Measurements from ENCODE around the gene RAD51B. TPM values are rescaled to one million over a fixed set of nuclear protein-coding genes. Genes with fewer than 3 reads are reported as not detected.

Gene RAD51B
- total RNA-seq, 4 donors from 2014 or later: 19.6 to 39.7 (median 25.4) TPM

GRCh38 chr14:68234101-68234905, 414.7 kb downstream of the RAD51B start:
- H3K4me3 ChIP-seq: no peak overlapping the region
- no peak for TF ChIP-seq CTCF (IDR thresholded peaks at IDR 0.05)
- TF ChIP-seq POLR2A (IDR thresholded peaks at IDR 0.05): no peak
- no peak for TF ChIP-seq POLR2AphosphoS5 (IDR thresholded peaks at IDR 0.05)
- no peak for TF ChIP-seq EP300 (IDR thresholded peaks at IDR 0.05)
- H3K4me1 ChIP-seq: peaks cover 55% of the 10 kb centered on the region
- peak overlapping the region; percentile 4 for H3K27ac ChIP-seq
- no peaks in the 10 kb centered on the region for H3K36me3 ChIP-seq
- DNase-seq (ENCODE audit: low spot score in 2 of 2): no peak
- H3K27me3 ChIP-seq: no peaks in the 10 kb centered on the region
- 72% methylated on average over 3 of the region's 3 CpGs for WGBS
- H3K9me3 ChIP-seq: no peaks in the 10 kb centered on the region

GRCh38 chr14:68235011-68235410, 415.4 kb downstream of the RAD51B start:
- no peaks in the 10 kb centered on the region for H3K9me3 ChIP-seq
- DNase-seq (ENCODE audit: low spot score in 2 of 2): no peak
- peaks cover 55% of the 10 kb centered on the region for H3K4me1 ChIP-seq
- TF ChIP-seq POLR2A (IDR thresholded peaks at IDR 0.05): no peak
- TF ChIP-seq CTCF (IDR thresholded peaks at IDR 0.05): no peak
- TF ChIP-seq EP300 (IDR thresholded peaks at IDR 0.05): no peak
- no peak for TF ChIP-seq POLR2AphosphoS5 (IDR thresholded peaks at IDR 0.05)
- WGBS: 83% methylated on average over 3 of the region's 3 CpGs
- no peak overlapping the region for H3K4me3 ChIP-seq
- H3K27ac ChIP-seq: no peak overlapping the region
- no peaks in the 10 kb centered on the region for H3K27me3 ChIP-seq
- no peaks in the 10 kb centered on the region for H3K36me3 ChIP-seq

GRCh38 chr14:68236582-68237458, 417.2 kb downstream of the RAD51B start:
- 33% methylated on average over 1 of the region's 1 CpG for WGBS

GRCh38 chr14:68238551-68238950, 419.0 kb downstream of the RAD51B start:
- Histone ChIP-seq H3K27me3 (no peaks in the 10 kb centered on the region), H3K4me3 (no peak overlapping the region), H3K27ac (no peak overlapping the region), H3K4me1 (peaks cover 42% of the 10 kb centered on the region), H3K9me3 (no peaks in the 10 kb centered on the region), H3K36me3 (no peaks in the 10 kb centered on the region)
- WGBS: 100% methylated on average over 1 of the region's 1 CpG
- DNase-seq (ENCODE audit: low spot score in 2 of 2): no peak
- no peak for TF ChIP-seq CTCF (IDR thresholded peaks at IDR 0.05)
- no peak for TF ChIP-seq EP300 (IDR thresholded peaks at IDR 0.05)
- TF ChIP-seq POLR2AphosphoS5 (IDR thresholded peaks at IDR 0.05): no peak
- TF ChIP-seq POLR2A (IDR thresholded peaks at IDR 0.05): no peak

More at GRCh38 chr14:68236582-68237458, 417.2 kb downstream of the RAD51B start:
- H3K27ac ChIP-seq: peak overlapping the region; percentile 44
- peaks cover 49% of the 10 kb centered on the region for H3K4me1 ChIP-seq
- no peaks in the 10 kb centered on the region for H3K36me3 ChIP-seq
- no peaks in the 10 kb centered on the region for H3K27me3 ChIP-seq
- H3K9me3 ChIP-seq: no peaks in the 10 kb centered on the region
- no peak overlapping the region for H3K4me3 ChIP-seq
- no peak for DNase-seq (ENCODE audit: low spot score in 2 of 2)
- no peak for TF ChIP-seq EP300 (IDR thresholded peaks at IDR 0.05)

GRCh38 chr14:68238976-68239375, 419.4 kb downstream of the RAD51B start:
- H3K36me3 ChIP-seq: no peaks in the 10 kb centered on the region
- TF ChIP-seq POLR2A (IDR thresholded peaks at IDR 0.05): no peak
- TF ChIP-seq CTCF (IDR thresholded peaks at IDR 0.05): no peak
- TF ChIP-seq POLR2AphosphoS5 (IDR thresholded peaks at IDR 0.05): no peak
- TF ChIP-seq EP300 (IDR thresholded peaks at IDR 0.05): no peak
- no peaks in the 10 kb centered on the region for H3K27me3 ChIP-seq
- peaks cover 42% of the 10 kb centered on the region for H3K4me1 ChIP-seq
- no peaks in the 10 kb centered on the region for H3K9me3 ChIP-seq
- H3K27ac ChIP-seq: no peak overlapping the region
- DNase-seq (ENCODE audit: low spot score in 2 of 2): no peak
- no peak overlapping the region for H3K4me3 ChIP-seq
- 83% methylated on average over 3 of the region's 3 CpGs for WGBS
